ENCODE results near the gene SOAT2. TPM values are rescaled to one million over a fixed set of nuclear protein-coding genes. Genes with fewer than 3 reads are reported as not detected.

The SOAT2 gene
- polyA plus RNA-seq, 1 experiment: not detected

DNA sequence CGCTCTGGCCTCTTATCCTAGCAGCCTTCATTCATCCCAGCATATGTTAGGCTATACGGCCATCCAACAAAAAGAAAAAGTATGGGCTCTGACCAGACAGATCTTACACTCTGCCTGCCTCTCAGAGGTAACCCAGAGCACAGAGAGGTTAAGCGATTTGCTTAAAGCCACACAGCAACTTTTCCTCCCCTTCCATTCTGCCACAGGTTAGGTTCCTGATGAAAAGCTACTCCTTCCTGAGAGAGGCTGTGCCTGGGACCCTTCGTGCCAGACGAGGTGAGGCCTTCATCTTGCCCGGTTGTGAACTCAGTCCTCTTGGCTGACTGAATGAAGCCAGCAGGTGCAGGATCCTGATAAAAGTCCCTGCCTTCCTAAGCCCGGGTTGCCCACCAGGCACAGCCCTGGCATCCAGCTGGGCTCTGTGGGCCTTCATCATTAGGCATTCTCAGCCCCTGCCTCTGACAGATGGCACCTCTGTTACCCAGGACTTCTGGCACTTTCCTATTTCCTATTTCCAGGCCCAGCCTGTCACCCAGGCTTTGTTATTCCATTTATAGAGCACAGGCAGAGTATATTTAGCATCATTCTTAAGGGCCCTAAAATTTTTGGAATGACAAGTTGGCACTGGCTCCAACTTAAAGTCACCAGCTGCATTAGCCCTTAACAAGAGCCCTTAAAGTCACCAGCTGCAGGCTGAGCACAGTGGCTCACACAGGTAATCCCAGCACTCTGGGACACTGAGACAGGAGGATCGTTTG, 12.8 kb downstream of the SOAT2 start:
- no peaks in the 10 kb centered on the region for H3K9me3 ChIP-seq (ENCODE audit: control insufficient read depth, insufficient read depth, low read length)
- no peak overlapping the region for H3K4me3 ChIP-seq (ENCODE audit: low read depth, low read length)
- no peaks in the 10 kb centered on the region for H3K27me3 ChIP-seq (ENCODE audit: control insufficient read depth, insufficient read depth, low read length)
- DNase-seq (ENCODE audit: low read depth, low spot score): no peak
- H3K27ac ChIP-seq (ENCODE audit: low read depth, low read length): no peak overlapping the region
- POLR2A ChIA-PET: interaction anchor here (1.8 kb wide), 1 partner anchor 37 kb away, joined by 6 read pairs; the partner anchor contains the start of gene SPRYD3
- TF ChIP-seq, protein P1, sequence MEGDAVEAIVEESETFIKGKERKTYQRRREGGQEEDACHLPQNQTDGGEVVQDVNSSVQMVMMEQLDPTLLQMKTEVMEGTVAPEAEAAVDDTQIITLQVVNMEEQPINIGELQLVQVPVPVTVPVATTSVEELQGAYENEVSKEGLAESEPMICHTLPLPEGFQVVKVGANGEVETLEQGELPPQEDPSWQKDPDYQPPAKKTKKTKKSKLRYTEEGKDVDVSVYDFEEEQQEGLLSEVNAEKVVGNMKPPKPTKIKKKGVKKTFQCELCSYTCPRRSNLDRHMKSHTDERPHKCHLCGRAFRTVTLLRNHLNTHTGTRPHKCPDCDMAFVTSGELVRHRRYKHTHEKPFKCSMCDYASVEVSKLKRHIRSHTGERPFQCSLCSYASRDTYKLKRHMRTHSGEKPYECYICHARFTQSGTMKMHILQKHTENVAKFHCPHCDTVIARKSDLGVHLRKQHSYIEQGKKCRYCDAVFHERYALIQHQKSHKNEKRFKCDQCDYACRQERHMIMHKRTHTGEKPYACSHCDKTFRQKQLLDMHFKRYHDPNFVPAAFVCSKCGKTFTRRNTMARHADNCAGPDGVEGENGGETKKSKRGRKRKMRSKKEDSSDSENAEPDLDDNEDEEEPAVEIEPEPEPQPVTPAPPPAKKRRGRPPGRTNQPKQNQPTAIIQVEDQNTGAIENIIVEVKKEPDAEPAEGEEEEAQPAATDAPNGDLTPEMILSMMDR (IDR thresholded peaks at IDR 0.05; ENCODE audit: low read depth, low read length): no peak
- CTCF ChIA-PET: interaction anchor here (0.7 to 1.1 kb wide), 3 partner anchors 17 to 44 kb away, joined by 3 to 7 read pairs (median 4); no protein-coding TSS in a partner anchor

DNA sequence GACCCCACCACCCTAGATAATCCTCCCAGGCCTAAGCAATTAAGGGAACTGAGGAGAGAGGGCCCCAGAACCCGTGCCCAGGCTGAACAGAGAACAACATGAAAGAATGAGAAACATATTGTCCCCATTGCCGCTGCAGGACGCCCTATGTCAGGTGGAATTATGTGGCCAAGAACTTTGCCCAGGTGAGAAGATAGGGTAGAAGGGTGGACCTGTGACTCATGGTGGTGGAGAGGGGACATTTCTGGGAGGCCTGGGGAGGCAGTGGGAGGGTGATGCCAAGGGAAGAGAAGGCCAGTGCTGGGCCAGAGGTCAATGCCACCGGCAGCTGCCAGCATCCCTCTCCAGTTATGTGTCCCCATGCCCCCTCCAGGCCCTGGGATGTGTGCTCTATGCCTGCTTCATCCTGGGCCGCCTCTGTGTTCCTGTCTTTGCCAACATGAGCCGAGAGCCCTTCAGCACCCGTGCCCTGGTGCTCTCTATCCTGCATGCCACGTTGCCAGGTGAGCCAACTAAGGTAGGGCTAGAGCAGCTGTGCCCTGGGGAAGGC, 15.5 kb downstream of the SOAT2 start:
- CTCF ChIA-PET: interaction anchor here (1.3 kb wide), 1 partner anchor 41 kb away, joined by 3 read pairs; no protein-coding TSS in a partner anchor
- no peak for DNase-seq (ENCODE audit: low read depth, low spot score)
- no peaks in the 10 kb centered on the region; the same call in 1 of the 2 replicates for H3K9me3 ChIP-seq (ENCODE audit: control insufficient read depth, insufficient read depth, low read length)

DNA sequence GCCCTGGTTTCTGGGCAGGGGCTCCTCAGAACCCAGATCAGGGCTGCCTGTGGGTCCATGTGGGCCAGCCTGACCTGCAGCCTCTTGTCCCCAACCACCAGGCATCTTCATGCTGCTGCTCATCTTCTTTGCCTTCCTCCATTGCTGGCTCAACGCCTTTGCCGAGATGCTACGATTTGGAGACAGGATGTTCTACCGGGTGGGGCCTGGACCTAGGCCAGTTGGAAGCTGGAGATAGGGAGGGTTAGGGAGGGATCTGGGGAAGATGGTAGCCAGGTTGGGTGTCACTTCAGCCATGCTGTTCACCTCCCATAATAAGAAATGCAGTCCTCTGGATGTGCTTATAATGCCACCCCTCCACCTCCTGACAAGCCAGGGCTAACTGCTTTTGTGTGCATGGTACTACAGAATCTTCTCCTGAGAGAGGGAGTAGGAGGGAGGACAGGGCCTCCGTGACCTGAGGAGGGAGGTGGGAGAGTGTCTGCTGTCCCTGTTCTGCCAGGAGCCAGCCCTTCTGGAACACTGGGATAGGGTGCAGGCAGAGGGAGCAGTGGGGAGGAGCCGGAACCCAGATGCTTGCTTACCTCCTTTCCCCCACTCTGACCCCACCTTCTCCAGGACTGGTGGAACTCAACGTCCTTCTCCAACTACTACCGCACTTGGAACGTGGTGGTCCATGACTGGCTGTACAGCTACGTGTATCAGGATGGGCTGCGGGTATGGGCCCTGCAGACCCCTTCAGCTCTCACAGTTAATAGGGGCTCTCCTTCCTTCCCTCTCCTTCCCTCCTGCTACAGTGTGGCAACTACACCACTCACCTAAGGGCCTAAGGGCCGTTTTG, 17.6 kb downstream of the SOAT2 start:
- DNase-seq (ENCODE audit: low read depth, low spot score): no peak
- ChIA-PET POLR2A (no interaction called here), CTCF (no interaction called here)
- TF ChIP-seq, protein P1 (IDR thresholded peaks at IDR 0.05; ENCODE audit: low read depth, low read length): no peak
- no peak overlapping the region for H3K4me3 ChIP-seq (ENCODE audit: low read depth, low read length)
- no peak overlapping the region for H3K27ac ChIP-seq (ENCODE audit: low read depth, low read length)
- H3K9me3 ChIP-seq (ENCODE audit: control insufficient read depth, insufficient read depth, low read length): no peaks in the 10 kb centered on the region; the same call in 1 of the 2 replicates
- no peaks in the 10 kb centered on the region for H3K27me3 ChIP-seq (ENCODE audit: control insufficient read depth, insufficient read depth, low read length)

More for the DNA sequence above, 15.5 kb downstream of the SOAT2 start:
- POLR2A ChIA-PET: no interaction called here
- no peaks in the 10 kb centered on the region for H3K27me3 ChIP-seq (ENCODE audit: control insufficient read depth, insufficient read depth, low read length)
- H3K4me3 ChIP-seq (ENCODE audit: low read depth, low read length): no peak overlapping the region
- no peak overlapping the region for H3K27ac ChIP-seq (ENCODE audit: low read depth, low read length)
- TF ChIP-seq, protein P1 (IDR thresholded peaks at IDR 0.05; ENCODE audit: low read depth, low read length): no peak

DNA sequence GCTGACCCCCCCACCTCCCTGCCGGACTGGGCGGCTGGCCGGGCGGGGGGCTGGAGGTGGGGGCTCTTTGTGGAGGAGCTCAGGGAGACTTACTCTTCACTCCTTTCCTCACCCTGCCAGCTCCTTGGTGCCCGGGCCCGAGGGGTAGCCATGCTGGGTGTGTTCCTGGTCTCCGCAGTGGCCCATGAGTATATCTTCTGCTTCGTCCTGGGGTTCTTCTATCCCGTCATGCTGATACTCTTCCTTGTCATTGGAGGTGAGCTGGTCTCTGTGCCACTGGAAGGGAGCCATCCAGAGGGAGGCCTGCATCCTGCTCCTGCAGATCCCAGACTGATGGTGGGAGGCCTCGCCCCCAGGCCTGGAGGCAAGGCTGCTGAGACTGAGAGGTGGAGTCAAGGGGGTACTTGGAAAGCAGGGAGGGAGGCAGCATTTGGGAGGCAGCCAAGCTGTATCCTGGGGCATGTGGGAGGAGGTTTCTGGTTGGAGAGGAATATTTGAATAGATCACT, 19.7 kb downstream of the SOAT2 start:
- POLR2A ChIA-PET: no interaction called here
- no peak for DNase-seq (ENCODE audit: low read depth, low spot score)
- CTCF ChIA-PET: no interaction called here
- H3K9me3 ChIP-seq (ENCODE audit: control insufficient read depth, insufficient read depth, low read length): no peaks in the 10 kb centered on the region; the same call in 1 of the 2 replicates
- TF ChIP-seq, protein P1 (IDR thresholded peaks at IDR 0.05; ENCODE audit: low read depth, low read length): no peak
- H3K4me3 ChIP-seq (ENCODE audit: low read depth, low read length): no peak overlapping the region
- no peak overlapping the region for H3K27ac ChIP-seq (ENCODE audit: low read depth, low read length)
- H3K27me3 ChIP-seq (ENCODE audit: control insufficient read depth, insufficient read depth, low read length): no peaks in the 10 kb centered on the region
